Measurements from ENCODE around the gene KISS1R. TPM values are rescaled to one million over a fixed set of nuclear protein-coding genes. Genes with fewer than 3 reads are reported as not detected.

Gene KISS1R
- total RNA-seq, 2 experiments from 2014 or later = 0.66 to 1.1 TPM

GRCh38 chr19:966485-967088 is 49.5 kb downstream of the KISS1R start:
- Mint-ChIP-seq H3K36me3 (peaks cover 51% of the 10 kb centered on the region), H3K9me3 (ENCODE audit: low read depth) (peaks cover 2% of the 10 kb centered on the region), H3K4me3 (no peak overlapping the region), H3K27ac (no peak overlapping the region), H3K4me1 (peaks cover 5% of the 10 kb centered on the region), H3K27me3 (no peaks in the 10 kb centered on the region)
- CTCF ChIA-PET = interaction anchor here (0.6 to 2.1 kb wide), 3 partner anchors 11 to 581 kb away, joined by 3 to 7 read pairs (median 4); no protein-coding TSS in a partner anchor
- no peak for ATAC-seq
- DNase-seq = no peak

Other genes with a start within 250 kb of the KISS1R start
- 1 to 10 TPM; 2.2 to 3.1 TPM for gene FSTL3, start 240.9 kb upstream of the KISS1R start, total RNA-seq
- gene PRSS57, start 221.9 kb upstream of the KISS1R start, total RNA-seq = under 1 TPM in 1 of 2 experiments, not detected in 1; 0.59 TPM
- not detected for gene PALM, start 208.4 kb upstream of the KISS1R start, total RNA-seq
- not detected for gene MISP, start 166.2 kb upstream of the KISS1R start, total RNA-seq
- 100 to 1,000 TPM; 481 to 631 TPM for gene PTBP1, start 119.9 kb upstream of the KISS1R start, total RNA-seq
- gene PLPPR3, start 95.4 kb upstream of the KISS1R start, total RNA-seq = not detected
- gene AZU1, start 89.5 kb upstream of the KISS1R start, total RNA-seq = not detected
- gene PRTN3, start 76.3 kb upstream of the KISS1R start, total RNA-seq = not detected
- not detected for gene ELANE, start 65.0 kb upstream of the KISS1R start, total RNA-seq
- 1 to 10 TPM in 1 of 2 experiments, under 1 TPM in 1; 0.66 to 1.5 TPM for gene CFD, start 57.7 kb upstream of the KISS1R start, total RNA-seq
- 10 to 100 TPM; 47.7 to 70.6 TPM for gene MED16, start 24.1 kb upstream of the KISS1R start, total RNA-seq
- gene RNU6-9, start 23.8 kb upstream of the KISS1R start, total RNA-seq = not detected
- 10 to 100 TPM; 63.7 to 73.7 TPM for gene R3HDM4, start 4.1 kb upstream of the KISS1R start, total RNA-seq
- gene ARID3A, start 8.7 kb downstream of the KISS1R start, total RNA-seq = 10 to 100 TPM; 30.6 to 35.9 TPM
- gene WDR18, start 67.0 kb downstream of the KISS1R start, total RNA-seq = 10 to 100 TPM; 64.5 to 87.9 TPM
- not detected for gene GRIN3B, start 83.1 kb downstream of the KISS1R start, total RNA-seq
- 100 to 1,000 TPM; 172 to 212 TPM for gene TMEM259, start 103.8 kb downstream of the KISS1R start, total RNA-seq
- not detected for gene RNU6-2, start 104.2 kb downstream of the KISS1R start, total RNA-seq
- gene CNN2, start 109.3 kb downstream of the KISS1R start, total RNA-seq = 100 to 1,000 TPM; 295 to 296 TPM
- 10 to 100 TPM; 62.7 to 72.9 TPM for gene ABCA7, start 122.8 kb downstream of the KISS1R start, total RNA-seq
- 100 to 1,000 TPM; 361 to 481 TPM for gene ARHGAP45, start 149.8 kb downstream of the KISS1R start, total RNA-seq
- gene POLR2E, start 178.0 kb downstream of the KISS1R start, total RNA-seq = 100 to 1,000 TPM; 173 to 206 TPM
- 100 to 1,000 TPM; 143 to 217 TPM for gene GPX4, start 186.7 kb downstream of the KISS1R start, total RNA-seq